Esophagus squamous epithelium (tissue), 5 donors: ENCODE measurements around the gene DUSP7. TPM values are rescaled to one million over a fixed set of nuclear protein-coding genes. Genes with fewer than 3 reads are reported as not detected.

Source experiments
- DNase-seq: peaks from one replicate; lab custom pipeline; 2025; lab: John Stamatoyannopoulos, UW
- H3K27ac ChIP-seq, 4 donors: fragments of 200-600 bp; sonication (generic); one replicate each; pipeline ENCODE4 v1.5.1; 2016 to 2019; ENCODE audit warnings: mild to moderate bottlenecking in 1 of 4
- H3K27me3 ChIP-seq, 4 donors: fragments of 200-600 bp; sonication (generic); 1 replicate in 3 of 4; 2 replicates in 1 of 4; pipeline versions ENCODE4 v1.5.1 to v1.6.0; 2017 to 2021; ENCODE audit warnings: antibody characterized with exemption in 1 of 4
- H3K36me3 ChIP-seq, 3 donors: fragments of 200-600 bp; sonication (generic); one replicate each; pipeline ENCODE4 v1.5.1; 2016 to 2019
- H3K4me1 ChIP-seq, 3 donors: fragments of 200-600 bp; sonication (generic); one replicate each; pipeline ENCODE4 v1.5.1; 2017 to 2019
- H3K4me3 ChIP-seq, 4 donors: fragments of 200-600 bp; sonication (generic); 1 replicate in 3 of 4; 2 replicates in 1 of 4; pipeline ENCODE4 v1.5.1; 2016 to 2019; ENCODE audit warnings: mild to moderate bottlenecking in 2 of 4, moderate library complexity in 1 of 4
- H3K9me3 ChIP-seq, 3 donors: fragments of 200-600 bp; sonication (generic); one replicate each; pipeline ENCODE4 v1.5.1; 2016 to 2019
- POLR2A ChIP-seq, 4 donors: fragments of 450-650 bp; IDR thresholded peaks; one replicate each; pipeline ENCODE4 v1.6.1; 2017; ENCODE audit warnings: antibody characterized with exemption in 4 of 4, mild to moderate bottlenecking in 4 of 4, moderate library complexity in 3 of 4
- WGBS, 2 donors: methylation state at CpG; one replicate each; pipeline ENCODE4 v1.1.5; 2018; 5-methylcytosine and 5-hydroxymethylcytosine counted together
- intact Hi-C: fragments of 100-400 bp; cut with DNase I; formaldehyde crosslinking; loops from one replicate; pipeline ENCODE4 v1.15.0; 2022
- total RNA-seq, 4 donors: library from RNA; depleted of rRNA; stranded (reverse); fragments of >200 nt; gene quantifications; one replicate each; pipeline ENCODE4 v1.1.0, GENCODE V29; 2016
- TF ChIP-seq, protein P1 (sequence below), 6 experiments: fragments of 450-650 bp in 4 of 6; fragments of 200-600 bp in 2 of 6; sonication (generic) in 2 of 6; IDR thresholded peaks; one replicate each; pipeline ENCODE4 v1.5.1; 2016 to 2019; ENCODE audit warnings: antibody characterized with exemption in 6 of 6, mild to moderate bottlenecking in 4 of 6, moderate library complexity in 4 of 6
- donor health status: DM: yes; HTN: yes; CAD: no.

DUSP7 gene
- total RNA-seq, 4 donors from 2014 or later, result 49.3 to 105 (median 62.1) TPM

GRCh38 chr3:52057812-52058495, 1.6 kb upstream of the DUSP7 start:
- Histone ChIP-seq H3K4me3 (peak overlapping the region; percentile 16 to 92 (median 82)), H3K36me3 (peaks cover 0 to 13% (median 4%) of the 10 kb centered on the region in 3 donors), H3K9me3 (no peaks in the 10 kb centered on the region), H3K4me1 (peaks cover 48 to 90% (median 61%) of the 10 kb centered on the region in 3 donors), H3K27ac (peak overlapping the region; percentile 87 to 98 (median 95)), H3K27me3 (no peaks in the 10 kb centered on the region)
- WGBS, 2 donors, result 52 to 100% methylated on average over 1 to 4 of the region's 14 CpGs
- DNase-seq, result no peak
- TF ChIP-seq POLR2A (IDR thresholded peaks at IDR 0.05), result no peak
- TF ChIP-seq, protein P1, sequence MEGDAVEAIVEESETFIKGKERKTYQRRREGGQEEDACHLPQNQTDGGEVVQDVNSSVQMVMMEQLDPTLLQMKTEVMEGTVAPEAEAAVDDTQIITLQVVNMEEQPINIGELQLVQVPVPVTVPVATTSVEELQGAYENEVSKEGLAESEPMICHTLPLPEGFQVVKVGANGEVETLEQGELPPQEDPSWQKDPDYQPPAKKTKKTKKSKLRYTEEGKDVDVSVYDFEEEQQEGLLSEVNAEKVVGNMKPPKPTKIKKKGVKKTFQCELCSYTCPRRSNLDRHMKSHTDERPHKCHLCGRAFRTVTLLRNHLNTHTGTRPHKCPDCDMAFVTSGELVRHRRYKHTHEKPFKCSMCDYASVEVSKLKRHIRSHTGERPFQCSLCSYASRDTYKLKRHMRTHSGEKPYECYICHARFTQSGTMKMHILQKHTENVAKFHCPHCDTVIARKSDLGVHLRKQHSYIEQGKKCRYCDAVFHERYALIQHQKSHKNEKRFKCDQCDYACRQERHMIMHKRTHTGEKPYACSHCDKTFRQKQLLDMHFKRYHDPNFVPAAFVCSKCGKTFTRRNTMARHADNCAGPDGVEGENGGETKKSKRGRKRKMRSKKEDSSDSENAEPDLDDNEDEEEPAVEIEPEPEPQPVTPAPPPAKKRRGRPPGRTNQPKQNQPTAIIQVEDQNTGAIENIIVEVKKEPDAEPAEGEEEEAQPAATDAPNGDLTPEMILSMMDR (IDR thresholded peaks at IDR 0.05), result no peak
- intact Hi-C loops, result loop anchor here (10.0 kb wide), 1 partner anchor 67 kb away; no protein-coding TSS in a partner anchor

- no peaks in the 10 kb centered on the region for H3K27me3 ChIP-seq
Observed at GRCh38 chr3:52056968-52057811, 819 bp upstream of the DUSP7 start.

GRCh38 chr3:52055537-52056351, 627 bp downstream of the DUSP7 start:
- Histone ChIP-seq H3K4me3 (peak overlapping the region; percentile 82 to 92 (median 83)), H3K36me3 (peaks cover 8 to 34% (median 24%) of the 10 kb centered on the region in 3 donors), H3K27me3 (no peaks in the 10 kb centered on the region), H3K9me3 (no peaks in the 10 kb centered on the region), H3K4me1 (peaks cover 55 to 90% (median 61%) of the 10 kb centered on the region in 3 donors), H3K27ac (peak overlapping the region; percentile 94 to 98 (median 96))
- intact Hi-C loops, result loop anchor here (10.0 kb wide), 1 partner anchor 69 kb away; no protein-coding TSS in a partner anchor
- DNase-seq, result no peak
- no peak for TF ChIP-seq POLR2A (IDR thresholded peaks at IDR 0.05)
- TF ChIP-seq, protein P1 (IDR thresholded peaks at IDR 0.05), result peak in 2 of 6 experiments; percentile 19 to 24
- WGBS, 2 donors, result 0 to 2% methylated on average over 3 to 11 of the region's 94 CpGs

More at GRCh38 chr3:52056968-52057811, 819 bp upstream of the DUSP7 start:
- 0% methylated on average over 13 to 14 of the region's 55 CpGs for WGBS, 2 donors
- Histone ChIP-seq H3K4me3 (peak overlapping the region; percentile 82 to 92 (median 83)), H3K36me3 (peaks cover 0 to 19% (median 11%) of the 10 kb centered on the region in 3 donors), H3K27ac (peak overlapping the region; percentile 94 to 98 (median 96)), H3K9me3 (no peaks in the 10 kb centered on the region), H3K4me1 (peaks cover 49 to 90% (median 60%) of the 10 kb centered on the region in 3 donors)
- intact Hi-C loops, result loop anchor here (10.0 kb wide), 1 partner anchor 68 kb away; no protein-coding TSS in a partner anchor
- TF ChIP-seq POLR2A (IDR thresholded peaks at IDR 0.05), result peak in 3 of 4 donors; percentile 20 to 69 (median 64)
- TF ChIP-seq, protein P1 (IDR thresholded peaks at IDR 0.05), result peak in 2 of 6 experiments; percentile 12 to 26
- peak; percentile 97 for DNase-seq

DNA sequence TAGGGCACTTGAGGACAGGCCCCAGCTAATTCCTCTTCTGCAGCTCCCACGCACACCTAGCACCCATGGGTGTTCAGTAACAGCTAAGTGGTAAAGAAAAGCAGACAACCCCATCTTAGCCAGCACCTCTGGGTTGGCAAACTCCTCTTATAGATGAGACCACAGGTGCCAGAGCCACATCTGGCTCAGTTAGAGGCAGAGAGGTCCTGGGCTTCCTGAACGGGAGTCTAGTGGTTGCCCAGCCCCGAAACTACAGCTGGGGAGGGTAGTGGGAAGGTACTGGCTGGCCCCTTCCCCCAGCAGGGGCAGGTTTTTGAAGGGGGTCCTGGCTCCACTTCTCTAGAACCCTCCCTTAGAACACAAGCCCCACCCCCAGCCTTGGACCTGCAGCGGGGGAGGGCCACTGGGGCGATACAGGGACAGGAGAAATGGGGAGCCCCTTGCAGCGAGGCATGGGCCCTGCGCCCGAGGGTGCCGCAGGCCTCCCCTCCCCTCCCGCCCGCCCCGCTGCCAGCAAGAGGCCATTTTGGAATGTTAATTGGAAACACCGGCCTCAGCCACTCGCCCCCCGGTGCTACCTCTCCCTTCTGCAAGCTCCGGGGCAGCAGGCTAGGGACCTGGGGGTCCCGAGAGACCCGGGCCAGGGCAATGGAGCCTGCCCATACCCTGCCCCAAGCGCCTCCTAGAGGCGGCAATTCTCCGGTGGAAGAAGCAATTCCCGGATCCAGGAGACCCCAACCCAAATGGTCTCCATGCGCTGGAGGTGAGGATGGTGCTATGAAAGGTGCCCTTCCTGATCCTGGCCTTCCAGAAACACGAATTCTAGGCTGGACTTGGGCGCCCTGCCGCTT, 1.5 kb downstream of the DUSP7 start:
- DNase-seq, result no peak
- Histone ChIP-seq H3K4me3 (peak overlapping the region; percentile 82 to 92 (median 83)), H3K27ac (peak overlapping the region; percentile 94 to 98 (median 96)), H3K4me1 (peaks cover 54 to 90% (median 59%) of the 10 kb centered on the region in 3 donors), H3K36me3 (peaks cover 17 to 42% (median 33%) of the 10 kb centered on the region in 3 donors), H3K27me3 (no peaks in the 10 kb centered on the region), H3K9me3 (no peaks in the 10 kb centered on the region)
- no peak for TF ChIP-seq POLR2A (IDR thresholded peaks at IDR 0.05)
- TF ChIP-seq, protein P1 (IDR thresholded peaks at IDR 0.05), result peak in 1 of 6 experiments; percentile 13
- WGBS, 2 donors, result 13% methylated on average over 3 of the region's 26 CpGs; no CpG with 5 or more reads in 1 of the 2 donors
- intact Hi-C loops, result loop anchor here (5.0 to 10.0 kb wide), 2 partner anchors 53 to 70 kb away; no protein-coding TSS in a partner anchor
